Osteocyte (in vitro differentiated cells): ENCODE data around the gene BCR. TPM values are rescaled to one million over a fixed set of nuclear protein-coding genes. Genes with fewer than 3 reads are reported as not detected.

Experiments used
- DNase-seq: peaks from one replicate; pipeline ENCODE4 v3.0.0; 2021; ENCODE audit warnings: mixed read lengths; ENCODE audit not compliant: unreplicated experiment; ENCODE audit errors: extremely low spot score
- H3K27ac Mint-ChIP-seq: one replicate; pipeline ENCODE4 v1.8.0; 2021; ENCODE audit warnings: mild to moderate bottlenecking, mixed read lengths; ENCODE audit not compliant: unreplicated experiment
- H3K27me3 Mint-ChIP-seq: one replicate; pipeline ENCODE4 v1.8.0; 2021; ENCODE audit warnings: mixed read lengths; ENCODE audit not compliant: unreplicated experiment
- H3K36me3 Mint-ChIP-seq: one replicate; pipeline ENCODE4 v1.8.0; 2021; ENCODE audit warnings: mixed read lengths; ENCODE audit not compliant: unreplicated experiment
- H3K4me1 Mint-ChIP-seq: one replicate; pipeline ENCODE4 v1.8.0; 2021; ENCODE audit warnings: mixed read lengths; ENCODE audit not compliant: unreplicated experiment
- H3K4me3 Mint-ChIP-seq: one replicate; pipeline ENCODE4 v1.8.0; 2021; ENCODE audit warnings: mild to moderate bottlenecking, moderate library complexity, mixed read lengths; ENCODE audit not compliant: unreplicated experiment
- H3K9me3 Mint-ChIP-seq: one replicate; pipeline ENCODE4 v1.8.0; 2021; ENCODE audit warnings: mixed read lengths; ENCODE audit not compliant: unreplicated experiment
- total RNA-seq: library from RNA; stranded (reverse); gene quantifications from 2 replicates; pipeline ENCODE4 v1.2.1, GENCODE V29; 2021
- TF ChIP-seq, protein P1 (sequence below): fragments of 200-600 bp; sonication (generic); IDR thresholded peaks from 2 replicates; pipeline ENCODE4 v1.5.0; 2021; ENCODE audit warnings: antibody characterized with exemption, mild to moderate bottlenecking, moderate library complexity

Gene BCR
- total RNA-seq, 1 donor from 2014 or later, result 35.3 TPM

- Mint-ChIP-seq H3K27me3 (no peaks in the 10 kb centered on the region), H3K4me1 (peaks cover 82% of the 10 kb centered on the region), H3K4me3 (peak overlapping the region; percentile 43), H3K9me3 (no peaks in the 10 kb centered on the region), H3K36me3 (no peaks in the 10 kb centered on the region), H3K27ac (peak overlapping the region; percentile 84)
- peak; percentile 89 for DNase-seq
- TF ChIP-seq, protein P1, sequence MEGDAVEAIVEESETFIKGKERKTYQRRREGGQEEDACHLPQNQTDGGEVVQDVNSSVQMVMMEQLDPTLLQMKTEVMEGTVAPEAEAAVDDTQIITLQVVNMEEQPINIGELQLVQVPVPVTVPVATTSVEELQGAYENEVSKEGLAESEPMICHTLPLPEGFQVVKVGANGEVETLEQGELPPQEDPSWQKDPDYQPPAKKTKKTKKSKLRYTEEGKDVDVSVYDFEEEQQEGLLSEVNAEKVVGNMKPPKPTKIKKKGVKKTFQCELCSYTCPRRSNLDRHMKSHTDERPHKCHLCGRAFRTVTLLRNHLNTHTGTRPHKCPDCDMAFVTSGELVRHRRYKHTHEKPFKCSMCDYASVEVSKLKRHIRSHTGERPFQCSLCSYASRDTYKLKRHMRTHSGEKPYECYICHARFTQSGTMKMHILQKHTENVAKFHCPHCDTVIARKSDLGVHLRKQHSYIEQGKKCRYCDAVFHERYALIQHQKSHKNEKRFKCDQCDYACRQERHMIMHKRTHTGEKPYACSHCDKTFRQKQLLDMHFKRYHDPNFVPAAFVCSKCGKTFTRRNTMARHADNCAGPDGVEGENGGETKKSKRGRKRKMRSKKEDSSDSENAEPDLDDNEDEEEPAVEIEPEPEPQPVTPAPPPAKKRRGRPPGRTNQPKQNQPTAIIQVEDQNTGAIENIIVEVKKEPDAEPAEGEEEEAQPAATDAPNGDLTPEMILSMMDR, result no peak
These were observed 38.5 kb downstream of the BCR start for GRCh38 chr22:23218867-23219251.

DNA sequence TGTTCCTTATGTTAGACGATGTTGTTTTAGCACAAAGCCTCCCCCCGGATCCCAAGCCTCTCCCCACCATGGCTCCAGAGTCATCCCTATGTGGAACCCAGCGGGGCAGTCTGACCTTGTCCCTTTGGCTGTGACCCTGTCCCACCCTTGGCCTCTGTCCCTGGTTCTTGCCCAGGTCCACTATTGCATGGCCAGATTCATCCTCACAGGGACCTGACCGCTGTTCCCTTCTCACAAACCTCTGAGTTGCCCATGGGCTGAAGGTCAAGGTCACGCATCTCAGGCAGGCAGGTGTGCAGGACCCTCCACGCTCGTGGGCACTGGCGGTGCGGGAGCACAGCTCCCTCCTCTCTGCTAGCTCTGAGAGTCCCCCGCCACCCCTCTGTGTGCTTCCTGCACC is 39.0 kb downstream of the BCR start:
- Mint-ChIP-seq H3K36me3 (no peaks in the 10 kb centered on the region), H3K4me3 (peak overlapping the region; percentile 43), H3K4me1 (peaks cover 82% of the 10 kb centered on the region), H3K9me3 (no peaks in the 10 kb centered on the region), H3K27ac (peak overlapping the region; percentile 84), H3K27me3 (no peaks in the 10 kb centered on the region)
- DNase-seq, result no peak
- TF ChIP-seq, protein P1, result no peak

DNA sequence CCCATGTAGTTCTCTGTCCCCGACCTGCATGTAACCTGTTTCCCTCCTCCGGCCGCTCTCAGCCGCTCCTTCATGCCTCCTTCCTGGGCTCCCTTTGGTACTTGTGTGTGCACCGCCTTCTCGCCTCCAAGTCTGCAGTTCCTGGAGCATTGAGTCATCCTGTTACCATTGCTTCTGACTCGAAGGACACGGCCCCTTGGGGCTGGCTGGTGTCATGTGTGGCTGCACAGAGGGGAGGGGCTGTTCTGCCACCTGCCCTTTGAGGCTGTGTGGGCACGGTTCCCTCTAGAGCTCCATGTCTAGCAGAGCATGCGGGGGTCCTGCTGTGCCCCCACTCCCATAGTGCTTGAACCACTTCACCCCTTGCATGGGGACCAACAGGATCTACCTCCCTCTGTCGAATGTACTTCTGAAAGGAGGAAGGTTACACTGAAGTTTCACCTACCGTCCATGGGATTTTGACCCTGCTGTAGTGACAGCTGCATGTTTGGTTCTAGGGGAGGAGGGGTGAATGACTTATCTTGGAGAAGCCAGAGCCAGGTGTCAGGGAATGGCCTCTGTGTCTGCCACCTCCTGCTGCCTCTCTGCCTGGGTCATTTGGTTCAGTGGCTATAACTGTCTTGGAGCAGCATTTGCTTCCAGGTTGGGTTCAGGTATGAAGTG is 39.6 kb downstream of the BCR start:
- Mint-ChIP-seq H3K27me3 (no peaks in the 10 kb centered on the region), H3K9me3 (no peaks in the 10 kb centered on the region), H3K4me3 (peak overlapping the region; percentile 42), H3K27ac (peak overlapping the region; percentile 84), H3K36me3 (no peaks in the 10 kb centered on the region), H3K4me1 (peaks cover 88% of the 10 kb centered on the region)
- DNase-seq, result no peak
- TF ChIP-seq, protein P1, result no peak

- Mint-ChIP-seq H3K27ac (peak overlapping the region; percentile 84), H3K4me3 (no peak overlapping the region), H3K36me3 (no peaks in the 10 kb centered on the region), H3K9me3 (no peaks in the 10 kb centered on the region), H3K27me3 (no peaks in the 10 kb centered on the region), H3K4me1 (peaks cover 89% of the 10 kb centered on the region)
- TF ChIP-seq, protein P1, result no peak
- no peak for DNase-seq
These were observed 40.4 kb downstream of the BCR start for GRCh38 chr22:23220485-23221350.

GRCh38 chr22:23221351-23221804 is 41.1 kb downstream of the BCR start:
- Mint-ChIP-seq H3K27ac (no peak overlapping the region), H3K4me1 (peaks cover 90% of the 10 kb centered on the region), H3K27me3 (no peaks in the 10 kb centered on the region), H3K4me3 (no peak overlapping the region), H3K9me3 (no peaks in the 10 kb centered on the region), H3K36me3 (no peaks in the 10 kb centered on the region)
- TF ChIP-seq, protein P1, result no peak
- no peak for DNase-seq
